SH-SY5Y (cell line): ENCODE data around the gene CASP6.

Source experiments
- GATA2 ChIP-seq: IDR thresholded peaks from 2 replicates; pipeline ENCODE4 v1.6.1; 2011; ENCODE audit warnings: mild to moderate bottlenecking, low read depth, low read length
- GATA3 ChIP-seq: IDR thresholded peaks from 2 replicates; pipeline ENCODE4 v1.6.1; 2011; ENCODE audit warnings: low read depth, mild to moderate bottlenecking, low read length, moderate library complexity

DNA sequence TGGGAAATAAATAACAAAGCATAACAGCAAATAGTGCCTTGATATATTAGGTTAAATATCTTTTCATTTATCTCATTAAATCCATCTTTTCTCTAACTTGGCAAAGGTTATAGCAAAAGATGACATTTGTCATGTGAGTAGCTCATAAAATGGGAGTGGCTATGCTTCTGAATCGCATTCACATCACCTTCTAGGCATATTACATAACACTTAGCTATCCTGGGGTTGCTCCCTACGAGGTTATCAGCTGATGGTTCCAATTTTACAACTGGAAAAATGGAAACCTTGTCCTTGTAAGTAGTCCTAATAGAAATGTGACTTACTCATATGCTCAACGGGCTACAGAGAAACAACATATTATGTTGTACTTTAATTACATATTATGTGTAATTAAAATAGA is 10.3 kb upstream of the CASP6 start:
- TF ChIP-seq GATA2 (no peak), GATA3 (no peak)
